ENCODE data around the gene ISG20L2.

- TF ChIP-seq ZBTB7A (IDR thresholded peaks at IDR 0.05; ENCODE audit: low read depth) = no peak
- TF ChIP-seq, protein P1, sequence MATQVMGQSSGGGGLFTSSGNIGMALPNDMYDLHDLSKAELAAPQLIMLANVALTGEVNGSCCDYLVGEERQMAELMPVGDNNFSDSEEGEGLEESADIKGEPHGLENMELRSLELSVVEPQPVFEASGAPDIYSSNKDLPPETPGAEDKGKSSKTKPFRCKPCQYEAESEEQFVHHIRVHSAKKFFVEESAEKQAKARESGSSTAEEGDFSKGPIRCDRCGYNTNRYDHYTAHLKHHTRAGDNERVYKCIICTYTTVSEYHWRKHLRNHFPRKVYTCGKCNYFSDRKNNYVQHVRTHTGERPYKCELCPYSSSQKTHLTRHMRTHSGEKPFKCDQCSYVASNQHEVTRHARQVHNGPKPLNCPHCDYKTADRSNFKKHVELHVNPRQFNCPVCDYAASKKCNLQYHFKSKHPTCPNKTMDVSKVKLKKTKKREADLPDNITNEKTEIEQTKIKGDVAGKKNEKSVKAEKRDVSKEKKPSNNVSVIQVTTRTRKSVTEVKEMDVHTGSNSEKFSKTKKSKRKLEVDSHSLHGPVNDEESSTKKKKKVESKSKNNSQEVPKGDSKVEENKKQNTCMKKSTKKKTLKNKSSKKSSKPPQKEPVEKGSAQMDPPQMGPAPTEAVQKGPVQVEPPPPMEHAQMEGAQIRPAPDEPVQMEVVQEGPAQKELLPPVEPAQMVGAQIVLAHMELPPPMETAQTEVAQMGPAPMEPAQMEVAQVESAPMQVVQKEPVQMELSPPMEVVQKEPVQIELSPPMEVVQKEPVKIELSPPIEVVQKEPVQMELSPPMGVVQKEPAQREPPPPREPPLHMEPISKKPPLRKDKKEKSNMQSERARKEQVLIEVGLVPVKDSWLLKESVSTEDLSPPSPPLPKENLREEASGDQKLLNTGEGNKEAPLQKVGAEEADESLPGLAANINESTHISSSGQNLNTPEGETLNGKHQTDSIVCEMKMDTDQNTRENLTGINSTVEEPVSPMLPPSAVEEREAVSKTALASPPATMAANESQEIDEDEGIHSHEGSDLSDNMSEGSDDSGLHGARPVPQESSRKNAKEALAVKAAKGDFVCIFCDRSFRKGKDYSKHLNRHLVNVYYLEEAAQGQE (IDR thresholded peaks at IDR 0.05; ENCODE audit: low read depth) = no peak
- no peak for TF ChIP-seq EP300 (IDR thresholded peaks at IDR 0.05; ENCODE audit: borderline replicate concordance)
- no peak for TF ChIP-seq YY1 (IDR thresholded peaks at IDR 0.05; ENCODE audit: low read depth)
- TF ChIP-seq RAD21 (IDR thresholded peaks at IDR 0.05; ENCODE audit: low read depth) = no peak
- TF ChIP-seq, protein P2, sequence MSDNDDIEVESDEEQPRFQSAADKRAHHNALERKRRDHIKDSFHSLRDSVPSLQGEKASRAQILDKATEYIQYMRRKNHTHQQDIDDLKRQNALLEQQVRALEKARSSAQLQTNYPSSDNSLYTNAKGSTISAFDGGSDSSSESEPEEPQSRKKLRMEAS (IDR thresholded peaks at IDR 0.05) = no peak
- no peak for TF ChIP-seq CEBPB (IDR thresholded peaks at IDR 0.05)
- no peak for TF ChIP-seq FOXM1 (IDR thresholded peaks at IDR 0.05; ENCODE audit: borderline replicate concordance, low read depth)
- TF ChIP-seq CREB1 (IDR thresholded peaks at IDR 0.05; ENCODE audit: low read depth) = no peak
- no peak for TF ChIP-seq USF1 (IDR thresholded peaks at IDR 0.05)
- no peak for TF ChIP-seq TCF12 (IDR thresholded peaks at IDR 0.05; ENCODE audit: low read depth)
These were observed 38.5 kb downstream of the ISG20L2 start for GRCh38 chr1:156689953-156690674.

All from Ishikawa (cell line).